ENCODE results near the gene NAA60.

DNA sequence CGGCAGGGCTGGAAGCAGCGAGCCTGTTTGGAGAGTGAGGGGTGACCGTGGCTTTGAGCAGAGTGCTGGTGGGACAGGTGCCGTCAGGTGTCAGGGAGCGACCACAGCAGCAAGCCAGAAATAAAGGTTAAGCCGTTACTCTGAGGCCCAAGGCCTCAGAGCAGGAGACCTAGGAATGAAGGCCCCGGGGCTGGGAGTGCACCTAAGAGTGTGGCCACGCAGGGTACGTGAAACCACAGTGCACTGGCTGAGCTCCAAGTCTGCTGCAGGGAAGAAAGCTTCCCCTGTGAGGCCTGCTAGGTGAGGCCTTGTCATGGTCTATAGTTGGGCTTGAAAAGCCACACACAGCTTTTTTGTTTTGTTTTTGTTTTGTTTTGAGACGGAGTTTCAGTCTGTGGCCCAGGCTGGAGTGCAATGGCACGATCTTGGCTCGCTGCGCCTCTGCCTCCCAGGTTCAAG, 66.0 kb downstream of the NAA60 start:
- TF ChIP-seq, protein P1, sequence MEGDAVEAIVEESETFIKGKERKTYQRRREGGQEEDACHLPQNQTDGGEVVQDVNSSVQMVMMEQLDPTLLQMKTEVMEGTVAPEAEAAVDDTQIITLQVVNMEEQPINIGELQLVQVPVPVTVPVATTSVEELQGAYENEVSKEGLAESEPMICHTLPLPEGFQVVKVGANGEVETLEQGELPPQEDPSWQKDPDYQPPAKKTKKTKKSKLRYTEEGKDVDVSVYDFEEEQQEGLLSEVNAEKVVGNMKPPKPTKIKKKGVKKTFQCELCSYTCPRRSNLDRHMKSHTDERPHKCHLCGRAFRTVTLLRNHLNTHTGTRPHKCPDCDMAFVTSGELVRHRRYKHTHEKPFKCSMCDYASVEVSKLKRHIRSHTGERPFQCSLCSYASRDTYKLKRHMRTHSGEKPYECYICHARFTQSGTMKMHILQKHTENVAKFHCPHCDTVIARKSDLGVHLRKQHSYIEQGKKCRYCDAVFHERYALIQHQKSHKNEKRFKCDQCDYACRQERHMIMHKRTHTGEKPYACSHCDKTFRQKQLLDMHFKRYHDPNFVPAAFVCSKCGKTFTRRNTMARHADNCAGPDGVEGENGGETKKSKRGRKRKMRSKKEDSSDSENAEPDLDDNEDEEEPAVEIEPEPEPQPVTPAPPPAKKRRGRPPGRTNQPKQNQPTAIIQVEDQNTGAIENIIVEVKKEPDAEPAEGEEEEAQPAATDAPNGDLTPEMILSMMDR (conservative IDR thresholded peaks at IDR 0.05): no peak
- TF ChIP-seq EZH2 (IDR thresholded peaks at IDR 0.05; ENCODE audit: low read depth): no peak

Data from PC-9 (cell line).